GM12875 (cell line): Measurements from ENCODE around the gene CCDC50.

ENCODE experiments used
- H3K4me3 ChIP-seq: one replicate; pipeline ENCODE4 v1.5.1; 2011; ENCODE audit warnings: low read depth, low read length, control low read depth
- TF ChIP-seq, protein P1 (sequence below): IDR thresholded peaks from 2 replicates; pipeline ENCODE4 v1.5.1; 2011; ENCODE audit warnings: low read depth, mild to moderate bottlenecking, control low read depth, inconsistent platforms, low read length, moderate library complexity, borderline replicate concordance; ENCODE audit not compliant: insufficient read depth

CCDC50 gene

DNA sequence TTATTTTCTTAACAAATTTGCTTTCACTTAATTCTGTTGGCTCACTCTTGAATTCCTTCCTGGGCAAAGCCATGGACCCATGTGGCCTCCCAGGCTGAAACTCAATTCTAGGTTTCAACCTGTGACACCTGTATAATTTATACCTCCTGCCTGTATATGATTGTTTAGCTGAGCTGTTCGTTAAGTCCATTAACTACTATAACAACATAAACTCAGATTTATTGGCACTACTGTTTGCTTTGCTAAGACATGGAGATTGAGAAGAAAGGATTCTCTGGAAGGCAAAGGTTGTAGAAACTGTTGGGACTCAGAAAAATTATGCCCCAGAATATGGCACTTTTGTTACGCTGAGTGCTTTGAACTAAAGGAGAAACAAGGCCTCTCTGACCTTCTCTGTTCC, 26.7 kb upstream of the CCDC50 start:
- no peak overlapping the region for H3K4me3 ChIP-seq
- TF ChIP-seq, protein P1, sequence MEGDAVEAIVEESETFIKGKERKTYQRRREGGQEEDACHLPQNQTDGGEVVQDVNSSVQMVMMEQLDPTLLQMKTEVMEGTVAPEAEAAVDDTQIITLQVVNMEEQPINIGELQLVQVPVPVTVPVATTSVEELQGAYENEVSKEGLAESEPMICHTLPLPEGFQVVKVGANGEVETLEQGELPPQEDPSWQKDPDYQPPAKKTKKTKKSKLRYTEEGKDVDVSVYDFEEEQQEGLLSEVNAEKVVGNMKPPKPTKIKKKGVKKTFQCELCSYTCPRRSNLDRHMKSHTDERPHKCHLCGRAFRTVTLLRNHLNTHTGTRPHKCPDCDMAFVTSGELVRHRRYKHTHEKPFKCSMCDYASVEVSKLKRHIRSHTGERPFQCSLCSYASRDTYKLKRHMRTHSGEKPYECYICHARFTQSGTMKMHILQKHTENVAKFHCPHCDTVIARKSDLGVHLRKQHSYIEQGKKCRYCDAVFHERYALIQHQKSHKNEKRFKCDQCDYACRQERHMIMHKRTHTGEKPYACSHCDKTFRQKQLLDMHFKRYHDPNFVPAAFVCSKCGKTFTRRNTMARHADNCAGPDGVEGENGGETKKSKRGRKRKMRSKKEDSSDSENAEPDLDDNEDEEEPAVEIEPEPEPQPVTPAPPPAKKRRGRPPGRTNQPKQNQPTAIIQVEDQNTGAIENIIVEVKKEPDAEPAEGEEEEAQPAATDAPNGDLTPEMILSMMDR: no peak

DNA sequence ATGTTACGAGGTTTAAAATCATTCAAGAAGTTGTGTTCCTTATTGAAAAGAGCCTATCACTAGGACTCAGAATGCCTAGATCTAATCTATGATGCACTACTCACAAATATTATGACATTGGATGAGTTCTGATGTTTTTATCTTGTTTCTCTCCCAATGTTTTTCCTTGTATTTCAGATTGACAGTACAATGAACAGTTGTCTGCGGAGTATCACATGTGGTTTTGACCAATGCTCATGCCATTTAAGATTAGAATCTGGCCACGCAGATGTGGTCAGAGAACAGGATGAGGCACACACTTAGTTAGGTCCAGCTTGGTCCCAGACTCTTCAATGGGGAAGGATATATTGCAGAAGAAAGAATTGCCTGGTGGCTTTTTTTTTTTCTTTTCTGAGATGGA, 25.6 kb upstream of the CCDC50 start:
- H3K4me3 ChIP-seq: no peak overlapping the region
- TF ChIP-seq, protein P1: no peak

DNA sequence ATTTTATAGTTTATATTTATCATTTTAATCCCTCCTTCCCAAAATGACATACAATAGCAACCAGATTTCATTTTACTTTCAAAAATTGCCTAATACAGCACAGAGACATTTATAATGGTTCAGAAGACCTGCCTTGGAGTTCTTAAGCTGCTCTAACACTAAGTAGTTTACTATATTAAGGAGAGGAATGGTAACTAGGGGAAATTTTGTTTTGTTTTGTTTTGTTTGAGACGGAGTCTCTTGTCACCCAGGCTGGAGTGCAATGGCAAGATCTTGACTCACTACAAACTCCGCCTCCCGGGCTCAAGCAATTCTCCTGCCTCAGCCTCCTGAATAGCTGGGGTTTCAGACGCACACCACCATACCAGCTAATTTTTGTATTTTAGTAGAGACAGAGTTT, 22.8 kb upstream of the CCDC50 start:
- TF ChIP-seq, protein P1: no peak
- H3K4me3 ChIP-seq: no peak overlapping the region

DNA sequence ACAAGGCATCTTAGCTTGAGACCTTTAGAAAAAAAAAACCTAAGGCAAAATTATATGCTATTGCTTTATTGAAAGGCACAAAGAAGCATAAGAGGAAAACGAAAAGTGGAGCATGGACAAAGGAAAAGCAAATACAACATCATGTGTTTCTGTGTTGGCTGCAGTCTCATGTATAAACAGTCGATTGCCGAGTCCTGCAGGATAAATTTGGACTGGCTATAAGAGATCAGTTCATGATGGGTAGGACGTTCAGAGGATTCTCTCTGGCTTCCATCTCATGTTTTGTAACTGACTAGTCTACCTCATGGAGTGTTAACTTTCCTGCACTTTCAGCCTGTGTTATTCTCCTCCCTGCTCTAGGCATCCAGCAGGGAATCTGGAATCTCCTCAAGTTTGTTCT, 21.9 kb upstream of the CCDC50 start:
- TF ChIP-seq, protein P1: no peak
- no peak overlapping the region for H3K4me3 ChIP-seq

DNA sequence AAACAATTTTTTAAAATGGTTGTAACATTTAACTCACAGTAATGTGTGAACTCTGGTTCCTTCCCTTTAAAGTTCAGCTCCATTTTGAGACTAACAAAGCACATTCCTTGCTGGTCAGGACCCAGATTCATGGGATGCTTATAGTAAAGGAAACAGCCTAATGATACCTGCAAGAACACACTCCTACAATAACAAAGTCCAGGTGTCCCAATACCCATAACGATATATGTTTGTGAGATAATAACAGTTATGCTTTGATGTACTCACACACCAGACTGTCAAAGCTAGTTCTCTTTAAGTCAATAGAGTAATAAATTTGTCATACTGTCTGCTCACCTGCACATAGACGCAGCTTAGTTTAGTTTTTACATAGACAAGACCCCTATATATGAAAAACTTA, 15.9 kb upstream of the CCDC50 start:
- H3K4me3 ChIP-seq: no peak overlapping the region
- TF ChIP-seq, protein P1: no peak

DNA sequence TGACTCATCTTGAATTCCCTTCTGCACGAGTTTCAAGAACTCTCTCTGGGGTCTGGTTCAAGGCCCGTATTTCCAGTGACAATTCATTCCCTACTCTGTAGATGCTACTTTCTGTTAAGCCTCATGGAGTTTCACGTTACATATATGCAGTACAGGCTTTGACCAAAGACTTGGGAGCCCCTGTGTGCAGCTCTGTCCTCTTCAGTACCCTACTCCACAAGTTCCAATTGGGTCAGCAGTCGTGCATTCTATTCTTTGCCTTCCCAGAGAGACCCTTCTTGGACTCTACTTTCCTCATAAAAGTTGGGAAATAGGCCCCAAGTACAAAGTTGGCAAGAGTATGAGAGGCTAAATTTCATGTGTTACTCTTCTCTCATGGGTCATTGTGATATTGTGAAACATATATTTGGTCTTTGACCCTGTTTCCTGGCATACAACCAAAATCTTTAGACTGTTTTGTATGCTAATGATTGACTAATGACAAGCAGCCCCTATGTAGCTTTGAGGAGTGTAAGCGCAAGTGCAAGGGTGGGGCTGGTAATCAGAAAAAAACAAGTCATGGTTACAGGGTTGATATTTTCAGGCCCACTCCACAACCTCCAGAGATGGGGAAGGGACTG, 15.0 kb upstream of the CCDC50 start:
- H3K4me3 ChIP-seq: no peak overlapping the region
- TF ChIP-seq, protein P1: no peak

DNA sequence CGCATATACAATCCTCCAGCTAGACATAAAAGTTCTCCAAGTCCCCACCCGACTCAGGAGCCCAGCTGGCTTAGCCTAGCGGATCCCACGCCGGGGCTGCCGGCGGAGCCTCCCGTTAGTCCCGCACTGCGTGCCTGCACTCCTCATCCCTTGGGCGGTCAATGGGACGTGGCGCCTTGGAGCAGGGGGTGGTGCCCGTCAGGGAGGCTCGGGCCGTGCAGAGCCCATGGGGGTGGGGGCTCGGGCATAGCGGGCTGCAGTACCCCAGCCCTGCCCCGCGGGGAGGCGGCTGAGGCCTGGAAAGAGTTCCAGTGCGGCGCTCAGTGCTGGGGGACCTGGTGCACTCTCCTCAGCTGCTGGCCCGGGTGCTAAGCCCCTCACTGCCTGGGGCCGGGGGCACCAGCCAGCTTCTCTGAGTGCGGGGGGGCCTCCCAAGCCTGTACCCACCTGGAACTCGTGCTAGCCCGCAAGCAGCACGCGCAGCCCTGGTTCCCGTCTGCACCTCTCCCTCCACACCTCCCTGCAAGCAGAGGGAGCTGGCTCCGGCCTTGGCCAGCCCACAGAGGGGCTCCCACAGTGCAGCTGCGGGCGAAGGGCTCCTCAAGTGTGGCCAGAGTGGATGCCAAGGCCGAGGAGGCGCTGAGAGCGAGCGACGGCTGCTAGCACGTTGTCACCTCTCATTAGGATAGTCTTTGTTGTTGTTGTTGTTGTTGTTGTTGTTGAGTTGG, 12.2 kb upstream of the CCDC50 start:
- TF ChIP-seq, protein P1: no peak
- no peak overlapping the region for H3K4me3 ChIP-seq
